OCI-LY1 (cell line): ENCODE results near the gene UAP1.

Experiments used
- H2AFZ ChIP-seq: fragments of 200-600 bp; sonication (generic), shearing (Covaris generic); 2 replicates; pipeline ENCODE4 v1.6.0; 2014; ENCODE audit warnings: antibody characterized with exemption, mild to moderate bottlenecking, low read length
- H3F3A ChIP-seq: fragments of 200-600 bp; sonication (generic), shearing (Covaris generic); 2 replicates; pipeline ENCODE4 v1.6.0; 2014; ENCODE audit warnings: mild to moderate bottlenecking, antibody characterized with exemption, low read length, moderate library complexity; ENCODE audit not compliant: insufficient read depth
- H3K27ac ChIP-seq: fragments of 200-600 bp; sonication (generic); 2 replicates; pipeline ENCODE4 v1.5.1; 2014; ENCODE audit warnings: low read length, mixed run types, mild to moderate bottlenecking, low read depth; ENCODE audit not compliant: poor library complexity, severe bottlenecking
- H3K27me3 ChIP-seq: fragments of 200-600 bp; sonication (generic); 2 replicates; pipeline ENCODE4 v1.6.0; 2014; ENCODE audit warnings: antibody characterized with exemption, mild to moderate bottlenecking, low read length, moderate library complexity; ENCODE audit not compliant: insufficient read depth
- H3K36me3 ChIP-seq: fragments of 200-600 bp; sonication (generic); 2 replicates; pipeline ENCODE4 v1.6.1; 2014; ENCODE audit warnings: mild to moderate bottlenecking, antibody characterized with exemption, low read length, moderate library complexity, mixed read lengths; ENCODE audit not compliant: insufficient read depth
- H3K4me1 ChIP-seq: fragments of 200-600 bp; sonication (generic); 2 replicates; pipeline ENCODE4 v1.5.1; 2014; ENCODE audit warnings: mild to moderate bottlenecking, low read length, moderate library complexity; ENCODE audit not compliant: insufficient read depth, severe bottlenecking
- H3K4me2 ChIP-seq: fragments of 200-600 bp; sonication (generic), shearing (Covaris generic); 2 replicates; pipeline ENCODE4 v1.6.1; 2014; ENCODE audit warnings: low read length
- H3K4me3 ChIP-seq: fragments of 200-600 bp; sonication (generic); 2 replicates; pipeline ENCODE4 v1.5.1; 2014; ENCODE audit warnings: low read length, low read depth, mild to moderate bottlenecking, mixed read lengths; ENCODE audit not compliant: poor library complexity, severe bottlenecking
- H3K79me2 ChIP-seq: fragments of 200-600 bp; shearing (Covaris generic); 2 replicates; pipeline ENCODE4 v1.6.1; 2016; ENCODE audit warnings: mixed run types, low read length, mixed read lengths; ENCODE audit not compliant: insufficient read depth
- H3K9ac ChIP-seq: fragments of 200-600 bp; sonication (generic), shearing (Covaris generic); 2 replicates; pipeline ENCODE4 v1.6.1; 2014; ENCODE audit warnings: mild to moderate bottlenecking, low read length, mixed read lengths
- H3K9me2 ChIP-seq: fragments of 200-600 bp; sonication (generic), shearing (Covaris generic); 2 replicates; pipeline ENCODE4 v1.6.1; 2014; ENCODE audit warnings: low read depth, mild to moderate bottlenecking, low read length, mixed read lengths
- H3K9me3 ChIP-seq: fragments of 200-600 bp; shearing (Covaris generic); 2 replicates; pipeline ENCODE4 v1.6.1; 2014; ENCODE audit warnings: low read length, mixed read lengths
- H4K20me1 ChIP-seq: fragments of 200-600 bp; sonication (generic), shearing (Covaris generic); 2 replicates; pipeline ENCODE4 v1.6.0; 2016; ENCODE audit warnings: mild to moderate bottlenecking, low read length; ENCODE audit not compliant: insufficient read depth
- EZH2 ChIP-seq: fragments of 200-600 bp; sonication (generic), shearing (Covaris generic); IDR thresholded peaks from 2 replicates; pipeline ENCODE4 v1.8.0; 2017; ENCODE audit warnings: borderline replicate concordance, mixed run types, mild to moderate bottlenecking, antibody characterized with exemption, low read length, moderate library complexity, mixed read lengths
- TF ChIP-seq, protein P1 (sequence below): fragments of 200-600 bp; sonication (generic), shearing (Covaris generic); IDR thresholded peaks from 2 replicates; pipeline ENCODE4 v1.5.1; 2017; ENCODE audit warnings: mild to moderate bottlenecking, antibody characterized with exemption, low read length, moderate library complexity, mixed read lengths

The UAP1 gene

DNA sequence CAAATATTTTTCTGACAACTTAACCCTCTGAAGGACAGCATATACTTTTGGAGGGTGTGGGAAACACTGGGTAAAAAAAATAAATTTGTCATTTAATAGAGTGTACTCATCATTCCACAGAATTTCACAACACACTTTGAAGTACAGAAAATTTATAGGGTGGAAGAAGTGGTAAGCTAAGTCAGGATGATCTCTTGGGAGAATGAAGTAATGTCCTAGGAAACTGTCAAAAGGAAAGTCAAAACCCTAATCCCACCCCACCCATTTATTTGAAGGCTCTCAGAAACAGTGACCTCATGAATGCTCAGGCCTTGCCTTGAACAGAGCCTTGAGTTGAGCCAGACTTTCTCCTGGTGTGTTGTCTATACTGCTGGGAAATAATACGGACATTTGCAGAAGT lies 7.3 kb upstream of the UAP1 start:
- Histone ChIP-seq H3K36me3 (no peaks in the 10 kb centered on the region; the same call in 1 of the 2 replicates), H3K27me3 (no peaks in the 10 kb centered on the region), H3K79me2 (no peaks in the 10 kb centered on the region), H3K9me2 (no peaks in the 10 kb centered on the region), H2AFZ (no peak overlapping the region), H3K27ac (no peak overlapping the region), H3K4me1 (no peaks in the 10 kb centered on the region), H4K20me1 (no peaks in the 10 kb centered on the region), H3K4me2 (no peak overlapping the region), H3K4me3 (no peak overlapping the region), H3F3A (no peaks in the 10 kb centered on the region), H3K9ac (no peak overlapping the region), H3K9me3 (no peaks in the 10 kb centered on the region)
- TF ChIP-seq EZH2, result no peak
- TF ChIP-seq, protein P1, sequence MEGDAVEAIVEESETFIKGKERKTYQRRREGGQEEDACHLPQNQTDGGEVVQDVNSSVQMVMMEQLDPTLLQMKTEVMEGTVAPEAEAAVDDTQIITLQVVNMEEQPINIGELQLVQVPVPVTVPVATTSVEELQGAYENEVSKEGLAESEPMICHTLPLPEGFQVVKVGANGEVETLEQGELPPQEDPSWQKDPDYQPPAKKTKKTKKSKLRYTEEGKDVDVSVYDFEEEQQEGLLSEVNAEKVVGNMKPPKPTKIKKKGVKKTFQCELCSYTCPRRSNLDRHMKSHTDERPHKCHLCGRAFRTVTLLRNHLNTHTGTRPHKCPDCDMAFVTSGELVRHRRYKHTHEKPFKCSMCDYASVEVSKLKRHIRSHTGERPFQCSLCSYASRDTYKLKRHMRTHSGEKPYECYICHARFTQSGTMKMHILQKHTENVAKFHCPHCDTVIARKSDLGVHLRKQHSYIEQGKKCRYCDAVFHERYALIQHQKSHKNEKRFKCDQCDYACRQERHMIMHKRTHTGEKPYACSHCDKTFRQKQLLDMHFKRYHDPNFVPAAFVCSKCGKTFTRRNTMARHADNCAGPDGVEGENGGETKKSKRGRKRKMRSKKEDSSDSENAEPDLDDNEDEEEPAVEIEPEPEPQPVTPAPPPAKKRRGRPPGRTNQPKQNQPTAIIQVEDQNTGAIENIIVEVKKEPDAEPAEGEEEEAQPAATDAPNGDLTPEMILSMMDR, result no peak

DNA sequence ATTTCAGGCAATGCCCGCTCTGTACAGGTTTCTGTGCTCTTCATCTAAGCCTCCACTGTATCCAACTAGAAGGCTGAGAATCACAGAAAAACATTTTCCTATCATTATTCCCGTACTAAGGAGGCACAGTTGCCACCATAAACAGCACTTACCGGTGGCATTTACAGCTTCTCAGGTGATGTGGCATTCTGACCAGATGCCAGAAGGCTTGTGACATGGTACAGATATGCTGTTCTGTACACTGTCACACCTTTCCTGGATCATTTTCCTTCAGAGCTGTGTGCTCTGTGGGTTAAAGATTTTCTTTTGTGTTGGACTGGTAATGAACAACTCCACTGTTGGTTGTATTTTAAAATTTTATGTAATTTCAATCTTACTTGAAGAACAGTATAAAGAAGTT lies 4.0 kb upstream of the UAP1 start:
- no peak overlapping the region for H3K27ac ChIP-seq
- no peak overlapping the region for H3K9ac ChIP-seq
- TF ChIP-seq, protein P1, result no peak
- no peak for TF ChIP-seq EZH2
- H3K4me1 ChIP-seq, result peaks cover 6% of the 10 kb centered on the region
- H3K4me2 ChIP-seq, result no peak overlapping the region
- H3K79me2 ChIP-seq, result peaks cover 5% of the 10 kb centered on the region; the same call in 1 of the 2 replicates
- no peaks in the 10 kb centered on the region for H3K27me3 ChIP-seq
- H2AFZ ChIP-seq, result no peak overlapping the region
- H3K9me3 ChIP-seq, result 0 out of 2 replicates have a peak, but pooled peaks cover 3% of the 10 kb centered on the region
- H3K9me2 ChIP-seq, result no peaks in the 10 kb centered on the region
- H3K4me3 ChIP-seq, result no peak overlapping the region
- no peaks in the 10 kb centered on the region for H3F3A ChIP-seq
- H3K36me3 ChIP-seq, result no peaks in the 10 kb centered on the region
- H4K20me1 ChIP-seq, result no peaks in the 10 kb centered on the region

DNA sequence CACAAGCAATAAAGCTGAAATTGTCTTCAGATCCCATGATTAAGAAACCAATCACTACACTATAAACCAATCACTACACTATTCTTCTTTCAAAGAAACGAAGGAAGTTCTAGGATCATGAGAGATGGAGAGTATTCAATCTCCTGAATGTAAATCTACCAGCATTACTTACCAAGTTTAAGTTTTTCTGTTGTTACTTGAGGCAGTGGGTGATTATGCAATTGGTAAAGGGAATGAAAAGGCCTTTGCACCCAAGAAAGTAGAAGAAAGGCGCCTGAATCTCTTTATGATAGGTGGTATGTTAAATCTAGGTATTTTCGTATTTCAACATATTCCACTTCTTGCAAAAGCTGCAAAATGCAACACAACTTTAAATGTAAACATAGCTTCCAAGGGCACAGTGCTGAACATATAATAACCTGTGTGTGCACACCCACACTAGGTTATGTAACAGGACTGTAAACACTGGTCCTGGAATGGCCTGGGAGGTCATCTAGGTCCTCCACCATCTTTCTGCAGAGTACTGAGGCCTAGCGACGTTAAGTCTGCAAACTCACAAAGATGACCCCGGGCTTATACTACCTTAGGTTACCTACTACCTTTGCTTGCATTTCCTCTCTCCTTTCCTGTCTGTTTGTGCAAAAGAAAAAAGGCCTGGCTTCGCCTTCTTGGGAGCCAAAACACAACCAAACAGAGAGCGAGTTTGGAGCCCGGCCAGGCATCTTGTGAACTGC lies 1.1 kb upstream of the UAP1 start:
- Histone ChIP-seq H3K27me3 (no peaks in the 10 kb centered on the region), H3K9me2 (no peaks in the 10 kb centered on the region), H3K9me3 (0 out of 2 replicates have a peak, but pooled peaks cover 3% of the 10 kb centered on the region), H3K79me2 (peaks cover 14% of the 10 kb centered on the region; the same call in 1 of the 2 replicates), H4K20me1 (no peaks in the 10 kb centered on the region), H2AFZ (peak overlapping the region; percentile 76; the same call in 1 of the 2 replicates), H3K4me1 (peaks cover 19% of the 10 kb centered on the region), H3K9ac (peak overlapping the region; percentile 88), H3K36me3 (no peaks in the 10 kb centered on the region), H3F3A (no peaks in the 10 kb centered on the region), H3K4me2 (peak overlapping the region; percentile 78), H3K4me3 (peak overlapping the region; percentile 86), H3K27ac (peak overlapping the region; percentile 32)
- no peak for TF ChIP-seq EZH2
- TF ChIP-seq, protein P1, result no peak
